Activated CD4-positive, CD25-positive, alpha-beta regulatory T cell (primary cell): ENCODE measurements around the gene CETN1.

Experiments
- DNase-seq, 4 experiments: peaks; one replicate each; lab custom pipeline; 2025; lab: John Stamatoyannopoulos, UW

CETN1 gene

DNA sequence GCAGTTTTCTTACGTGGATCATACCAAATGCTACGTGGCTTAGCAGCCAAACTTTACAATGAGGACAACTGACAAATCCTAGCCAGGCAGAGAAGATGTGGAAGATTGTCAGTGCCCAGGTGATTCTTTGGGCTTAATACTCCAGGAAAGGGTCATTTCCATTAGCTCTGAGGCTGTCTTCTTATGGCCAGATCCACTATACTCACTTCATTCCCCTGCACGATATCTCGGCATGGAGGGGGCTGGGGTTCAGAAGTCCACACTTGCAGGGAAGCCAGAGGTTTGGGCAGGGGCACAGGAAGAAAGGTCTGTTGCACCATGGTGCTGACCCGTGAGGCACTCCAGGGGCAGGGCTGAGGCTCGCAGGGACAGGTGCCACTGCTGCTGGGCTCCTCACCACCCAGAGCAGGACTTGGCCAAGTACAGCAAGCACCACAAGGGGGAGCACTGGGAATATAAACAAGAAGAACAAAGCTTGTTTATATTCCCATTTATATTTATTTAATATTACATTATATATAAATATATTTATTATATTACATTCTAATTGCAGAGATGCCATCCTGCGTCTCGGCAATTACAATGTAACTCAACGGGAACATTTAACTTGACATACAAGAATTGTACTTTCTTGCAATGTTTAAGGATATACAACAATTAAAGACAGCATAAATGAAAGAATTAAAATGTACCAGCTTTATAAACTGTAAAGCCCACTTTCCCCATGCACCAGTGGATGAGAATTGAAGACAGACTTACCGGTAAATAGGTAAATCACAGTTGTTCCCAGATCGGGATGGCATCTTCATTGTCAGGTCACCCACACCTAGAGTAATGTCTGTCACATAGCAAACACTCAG lies 43.8 kb downstream of the CETN1 start:
- peak; percentile 2 to 39 (median 12) for DNase-seq

DNA sequence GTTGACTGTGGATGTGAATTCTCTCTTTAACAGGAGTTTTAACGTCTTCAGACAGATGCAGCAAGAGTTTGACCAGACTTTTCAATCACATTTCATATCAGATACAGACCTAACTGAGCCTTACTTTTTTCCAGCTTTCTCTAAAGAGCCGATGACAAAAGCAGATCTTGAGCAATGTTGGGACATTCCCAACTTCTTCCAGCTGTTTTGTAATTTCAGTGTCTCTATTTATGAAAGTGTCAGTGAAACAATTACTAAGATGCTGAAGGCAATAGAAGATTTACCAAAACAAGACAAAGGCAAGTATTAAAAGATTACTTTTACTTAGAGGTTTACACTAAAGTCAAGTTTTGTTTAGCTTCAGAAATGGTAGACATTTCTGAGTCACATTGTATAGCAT lies 47.1 kb downstream of the CETN1 start:
- no peak for DNase-seq

DNA sequence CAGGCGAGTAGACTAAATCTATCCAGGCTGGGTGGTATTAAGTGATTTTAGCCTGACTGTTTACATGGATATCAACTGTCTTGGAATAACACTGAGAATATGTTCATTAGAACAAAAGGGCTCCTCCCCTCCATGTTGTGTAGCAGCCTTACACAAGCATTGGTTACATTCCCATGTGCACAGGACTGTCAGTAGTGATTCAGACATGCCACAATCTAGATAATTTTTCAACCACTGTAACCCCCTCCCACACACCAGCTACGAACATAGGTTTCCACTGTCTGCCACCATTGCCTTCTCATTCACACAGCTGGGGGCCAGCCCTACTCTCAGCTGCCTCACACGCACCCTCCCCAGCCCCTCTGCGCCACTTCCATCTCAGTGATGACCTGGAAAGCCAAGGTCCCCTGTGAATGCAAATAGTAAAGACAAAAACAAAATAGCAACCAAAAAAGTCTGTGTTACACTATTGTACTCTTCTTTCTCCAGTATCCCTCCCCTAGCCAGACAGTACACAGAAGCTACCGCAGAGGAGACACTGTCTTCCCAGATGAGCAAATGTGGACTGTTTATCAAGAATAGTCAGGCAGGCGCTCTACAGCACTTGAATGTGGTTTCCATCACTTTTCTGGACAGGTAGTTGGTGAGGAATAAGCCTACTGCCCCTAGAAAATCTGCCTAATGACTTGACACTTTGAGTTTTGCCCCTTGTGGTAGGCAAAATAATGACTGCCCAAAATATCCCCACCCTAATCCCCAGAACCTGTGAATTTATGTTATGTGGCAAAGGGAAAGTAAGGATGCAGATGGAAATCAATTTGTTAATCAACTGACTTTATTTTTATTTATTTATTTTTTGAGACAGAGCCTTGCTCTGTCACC lies 49.3 kb downstream of the CETN1 start:
- DNase-seq, result no peak

DNA sequence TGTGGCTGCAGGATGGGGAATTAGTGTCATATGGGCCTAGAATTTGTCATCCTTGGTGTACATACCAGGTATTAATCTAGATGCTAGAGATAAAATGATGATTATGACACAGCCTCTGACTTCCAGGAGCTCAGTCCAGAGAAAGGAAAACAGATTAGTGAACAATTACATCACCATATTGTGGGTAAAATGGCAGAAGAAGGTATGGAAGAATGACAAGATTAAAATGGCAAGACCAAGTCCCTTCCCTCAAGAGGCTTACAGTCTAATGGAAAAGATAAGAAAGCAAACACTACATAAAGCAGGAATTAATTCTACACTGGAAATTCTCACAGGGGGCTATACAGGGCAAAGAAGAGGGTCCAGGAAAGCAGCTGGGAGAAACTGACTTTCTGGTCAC lies 51.4 kb downstream of the CETN1 start:
- no peak for DNase-seq
